OCI-LY3 (cell line): Measurements from ENCODE around the gene PLAC9.

Source experiments
- CTCF ChIP-seq: fragments of 200-600, 300-600 bp; sonication (generic); IDR thresholded peaks from 2 replicates; pipeline ENCODE4 v1.5.1; 2014; ENCODE audit warnings: antibody characterized with exemption, low read length, low read depth
- EZH2phosphoT487 ChIP-seq: fragments of 200-600 bp; shearing (Covaris generic); IDR thresholded peaks from 2 replicates; pipeline ENCODE4 v1.6.1; 2018; ENCODE audit warnings: antibody characterized with exemption, mixed run types, low read depth

GRCh38 chr10:80170026-80170425 is 37.5 kb downstream of the PLAC9 start:
- TF ChIP-seq CTCF = no peak
- no peak for TF ChIP-seq EZH2phosphoT487
